Thoracic aorta (tissue), 2 donors: ENCODE measurements around the gene GATAD2B. TPM values are rescaled to one million over a fixed set of nuclear protein-coding genes. Genes with fewer than 3 reads are reported as not detected.

Experiments used
- ATAC-seq: fragments of 150-250 bp; one replicate; pipeline ENCODE4 v1.8.0; 2017; ENCODE audit warnings: low read depth; ENCODE audit not compliant: insufficient number of reproducible peaks, low FRiP score
- DNase-seq: peaks from one replicate; pipeline ENCODE4 v3.0.0-alpha.2; 2020; ENCODE audit warnings: low spot score
- H3K27ac ChIP-seq, 2 donors: fragments of 200-600 bp; sonication (generic); 1 replicate in 1 of 2; 2 replicates in 1 of 2; pipeline ENCODE4 v1.5.1; 2016; ENCODE audit warnings: mild to moderate bottlenecking in 2 of 2, moderate library complexity in 2 of 2
- H3K27me3 ChIP-seq: fragments of 200-600 bp; sonication (generic); replicated peaks from 2 replicates; pipeline ENCODE4 v1.6.0; 2016; ENCODE audit warnings: mild to moderate bottlenecking; ENCODE audit not compliant: insufficient read depth
- H3K36me3 ChIP-seq: fragments of 200-600 bp; sonication (generic); one replicate; pipeline ENCODE4 v1.5.1; 2016
- H3K4me1 ChIP-seq, 2 donors: fragments of 200-600 bp; sonication (generic); 1 replicate in 1 of 2; 2 replicates in 1 of 2; pipeline versions ENCODE4 v1.5.1 to v1.6.0; 2016; ENCODE audit warnings: low read depth in 2 of 2, mild to moderate bottlenecking in 1 of 2; ENCODE audit not compliant: control insufficient read depth in 1 of 2
- H3K4me3 ChIP-seq: fragments of 200-600 bp; sonication (generic); 2 replicates; pipeline ENCODE4 v1.5.1; 2016; ENCODE audit warnings: mild to moderate bottlenecking
- H3K9me3 ChIP-seq: fragments of 200-600 bp; sonication (generic); 2 replicates; pipeline ENCODE4 v1.5.1; 2016
- CTCF ChIP-seq: fragments of 200-600 bp; sonication (generic); IDR thresholded peaks from one replicate; pipeline ENCODE4 v1.5.1; 2019; ENCODE audit warnings: antibody characterized with exemption
- total RNA-seq, 2 donors: library from RNA; depleted of rRNA; stranded (reverse); fragments of >200 nt; gene quantifications; one replicate each; pipeline versions ENCODE4 v1.1.0 to v1.2.3, GENCODE V29; 2016

The GATAD2B gene
- total RNA-seq, 2 donors from 2014 or later = 22.7 to 31.5 TPM

GRCh38 chr1:153796786-153797659 lies 125.7 kb downstream of the GATAD2B start:
- Histone ChIP-seq H3K27ac (no peak overlapping the region), H3K27me3 (no peaks in the 10 kb centered on the region), H3K4me1 (no peaks in the 10 kb centered on the region), H3K36me3 (peaks cover 3% of the 10 kb centered on the region), H3K9me3 (no peaks in the 10 kb centered on the region), H3K4me3 (no peak overlapping the region)
- peak; percentile 94 for TF ChIP-seq CTCF
- ATAC-seq = peak; percentile 81
- DNase-seq = no peak

GRCh38 chr1:153795934-153796785 lies 126.6 kb downstream of the GATAD2B start:
- Histone ChIP-seq H3K27me3 (no peaks in the 10 kb centered on the region), H3K4me1 (peaks cover 4 to 7% of the 10 kb centered on the region in 2 donors), H3K9me3 (no peaks in the 10 kb centered on the region), H3K36me3 (peaks cover 3% of the 10 kb centered on the region), H3K4me3 (no peak overlapping the region), H3K27ac (no peak overlapping the region)
- DNase-seq (no peak), ATAC-seq (no peak)
- no peak for TF ChIP-seq CTCF

GRCh38 chr1:153795330-153795837 lies 127.4 kb downstream of the GATAD2B start:
- peaks cover 4 to 9% of the 10 kb centered on the region in 2 donors for H3K4me1 ChIP-seq
- no peak overlapping the region for H3K4me3 ChIP-seq
- no peaks in the 10 kb centered on the region for H3K27me3 ChIP-seq
- peaks cover 3% of the 10 kb centered on the region for H3K36me3 ChIP-seq
- H3K9me3 ChIP-seq = no peaks in the 10 kb centered on the region
- TF ChIP-seq CTCF = no peak
- H3K27ac ChIP-seq = no peak overlapping the region
- DNase-seq (no peak), ATAC-seq (no peak)

- ATAC-seq (no peak), DNase-seq (no peak)
- Histone ChIP-seq H3K36me3 (peaks cover 3% of the 10 kb centered on the region), H3K27me3 (no peaks in the 10 kb centered on the region), H3K4me3 (no peak overlapping the region), H3K9me3 (no peaks in the 10 kb centered on the region), H3K27ac (no peak overlapping the region), H3K4me1 (peaks cover 4 to 13% of the 10 kb centered on the region in 2 donors)
- no peak for TF ChIP-seq CTCF
Observed at GRCh38 chr1:153794624-153795329, 128.0 kb downstream of the GATAD2B start.
